Effector memory CD8-positive, alpha-beta T cell (primary cell): ENCODE data around the gene SART3.

ENCODE experiments used
- ATAC-seq: fragments of 150-1000 bp; cut with Tn5 transposase; replicated peaks from 2 replicates; pipeline ENCODE4 v1.10.0; 2021; ENCODE audit warnings: mild to moderate bottlenecking, moderate library complexity
- DNase-seq, 3 experiments: peaks; one replicate each; pipeline ENCODE4 v3.0.0; 2021
- H3K27ac Mint-ChIP-seq, 2 donors: one replicate each; pipeline ENCODE4 v1.8.0; 2022; ENCODE audit warnings: mild to moderate bottlenecking in 2 of 2, mixed read lengths in 2 of 2, moderate library complexity in 2 of 2
- H3K27me3 Mint-ChIP-seq, 2 donors: one replicate each; pipeline ENCODE4 v1.8.0; 2022; ENCODE audit warnings: mixed read lengths in 2 of 2
- H3K36me3 Mint-ChIP-seq: one replicate; pipeline ENCODE4 v1.8.0; 2022; ENCODE audit warnings: mild to moderate bottlenecking, moderate library complexity, mixed read lengths; ENCODE audit not compliant: insufficient read depth
- H3K4me1 Mint-ChIP-seq, 2 donors: one replicate each; pipeline ENCODE4 v1.8.0; 2022; ENCODE audit warnings: low read depth in 2 of 2, mixed read lengths in 2 of 2
- H3K4me3 Mint-ChIP-seq, 2 donors: one replicate each; pipeline ENCODE4 v1.8.0; 2022; ENCODE audit warnings: mild to moderate bottlenecking in 2 of 2, mixed read lengths in 2 of 2, moderate library complexity in 2 of 2
- H3K9me3 Mint-ChIP-seq, 2 donors: one replicate each; pipeline ENCODE4 v1.8.0; 2022; ENCODE audit warnings: mixed read lengths in 2 of 2
- total RNA-seq, 9 experiments: gene quantifications; one replicate each; lab custom pipeline; 2026; lab: John Stamatoyannopoulos, UW

SART3 gene, protein sequence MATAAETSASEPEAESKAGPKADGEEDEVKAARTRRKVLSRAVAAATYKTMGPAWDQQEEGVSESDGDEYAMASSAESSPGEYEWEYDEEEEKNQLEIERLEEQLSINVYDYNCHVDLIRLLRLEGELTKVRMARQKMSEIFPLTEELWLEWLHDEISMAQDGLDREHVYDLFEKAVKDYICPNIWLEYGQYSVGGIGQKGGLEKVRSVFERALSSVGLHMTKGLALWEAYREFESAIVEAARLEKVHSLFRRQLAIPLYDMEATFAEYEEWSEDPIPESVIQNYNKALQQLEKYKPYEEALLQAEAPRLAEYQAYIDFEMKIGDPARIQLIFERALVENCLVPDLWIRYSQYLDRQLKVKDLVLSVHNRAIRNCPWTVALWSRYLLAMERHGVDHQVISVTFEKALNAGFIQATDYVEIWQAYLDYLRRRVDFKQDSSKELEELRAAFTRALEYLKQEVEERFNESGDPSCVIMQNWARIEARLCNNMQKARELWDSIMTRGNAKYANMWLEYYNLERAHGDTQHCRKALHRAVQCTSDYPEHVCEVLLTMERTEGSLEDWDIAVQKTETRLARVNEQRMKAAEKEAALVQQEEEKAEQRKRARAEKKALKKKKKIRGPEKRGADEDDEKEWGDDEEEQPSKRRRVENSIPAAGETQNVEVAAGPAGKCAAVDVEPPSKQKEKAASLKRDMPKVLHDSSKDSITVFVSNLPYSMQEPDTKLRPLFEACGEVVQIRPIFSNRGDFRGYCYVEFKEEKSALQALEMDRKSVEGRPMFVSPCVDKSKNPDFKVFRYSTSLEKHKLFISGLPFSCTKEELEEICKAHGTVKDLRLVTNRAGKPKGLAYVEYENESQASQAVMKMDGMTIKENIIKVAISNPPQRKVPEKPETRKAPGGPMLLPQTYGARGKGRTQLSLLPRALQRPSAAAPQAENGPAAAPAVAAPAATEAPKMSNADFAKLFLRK
- 91.2 to 177 (median 152) reads per million in 9 experiments for total RNA-seq

DNA sequence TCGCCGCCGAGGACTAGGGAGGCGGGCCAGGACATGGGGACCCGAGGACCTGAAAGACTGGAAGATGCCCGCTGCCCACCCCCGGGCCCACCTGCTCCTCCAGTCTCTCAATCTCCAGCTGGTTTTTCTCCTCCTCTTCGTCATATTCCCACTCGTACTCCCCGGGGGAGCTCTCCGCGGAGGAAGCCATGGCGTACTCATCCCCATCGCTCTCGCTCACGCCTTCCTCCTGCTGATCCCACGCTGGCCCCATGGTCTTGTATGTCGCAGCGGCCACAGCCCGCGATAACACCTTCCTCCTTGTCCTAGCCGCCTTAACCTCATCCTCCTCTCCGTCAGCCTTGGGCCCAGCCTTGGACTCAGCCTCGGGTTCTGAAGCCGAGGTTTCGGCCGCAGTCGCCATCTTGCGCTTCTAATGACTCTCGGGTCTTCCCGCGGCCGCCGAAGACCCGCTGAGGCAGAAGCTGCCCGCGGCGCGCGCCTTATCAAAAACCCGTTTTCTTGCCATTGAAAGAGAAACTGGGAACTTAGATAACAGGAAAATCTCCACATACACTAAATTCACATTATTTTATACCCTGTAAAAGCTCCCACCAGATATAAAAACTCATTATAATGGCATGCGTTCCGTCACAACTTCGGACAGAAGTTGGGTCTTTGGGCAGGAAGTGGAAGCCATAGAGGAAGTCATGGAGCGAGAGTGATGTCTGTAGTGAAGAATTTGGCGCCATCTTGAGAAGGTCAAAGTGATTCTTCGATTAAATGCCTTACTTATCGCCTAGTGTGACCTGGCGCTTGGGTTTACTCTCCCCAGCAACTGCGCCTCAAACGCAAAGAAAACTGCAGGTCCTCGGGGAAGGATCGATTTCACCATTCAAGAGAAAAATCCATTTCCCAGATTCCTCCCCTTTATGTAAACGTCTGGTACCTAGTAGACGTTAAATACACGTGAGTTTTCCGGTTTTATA lies at the start of gene SART3:
TSS of gene SART3 (minus strand) at position 422 of the 968 bp plus-strand sequence. CDS start at position 403, 19 bp downstream.
- Mint-ChIP-seq H3K27me3 (no peaks in the 10 kb centered on the region), H3K4me3 (peak within 1 kb of the TSS; percentile 96 to 98), H3K9me3 (no peaks in the 10 kb centered on the region), H3K27ac (peak within 1 kb of the TSS; percentile 98 to 99), H3K36me3 (peaks cover 76% of the 10 kb centered on the region), H3K4me1 (peaks cover 44 to 47% of the 10 kb centered on the region in 2 donors)
- DNase-seq: peak; percentile 76 to 85 (median 77)
- peak; percentile 54 for ATAC-seq

GRCh38 chr12:108610336-108610815 lies 49.4 kb upstream of the SART3 start:
- no peak overlapping the region for H3K4me3 Mint-ChIP-seq
- no peak for ATAC-seq

DNA sequence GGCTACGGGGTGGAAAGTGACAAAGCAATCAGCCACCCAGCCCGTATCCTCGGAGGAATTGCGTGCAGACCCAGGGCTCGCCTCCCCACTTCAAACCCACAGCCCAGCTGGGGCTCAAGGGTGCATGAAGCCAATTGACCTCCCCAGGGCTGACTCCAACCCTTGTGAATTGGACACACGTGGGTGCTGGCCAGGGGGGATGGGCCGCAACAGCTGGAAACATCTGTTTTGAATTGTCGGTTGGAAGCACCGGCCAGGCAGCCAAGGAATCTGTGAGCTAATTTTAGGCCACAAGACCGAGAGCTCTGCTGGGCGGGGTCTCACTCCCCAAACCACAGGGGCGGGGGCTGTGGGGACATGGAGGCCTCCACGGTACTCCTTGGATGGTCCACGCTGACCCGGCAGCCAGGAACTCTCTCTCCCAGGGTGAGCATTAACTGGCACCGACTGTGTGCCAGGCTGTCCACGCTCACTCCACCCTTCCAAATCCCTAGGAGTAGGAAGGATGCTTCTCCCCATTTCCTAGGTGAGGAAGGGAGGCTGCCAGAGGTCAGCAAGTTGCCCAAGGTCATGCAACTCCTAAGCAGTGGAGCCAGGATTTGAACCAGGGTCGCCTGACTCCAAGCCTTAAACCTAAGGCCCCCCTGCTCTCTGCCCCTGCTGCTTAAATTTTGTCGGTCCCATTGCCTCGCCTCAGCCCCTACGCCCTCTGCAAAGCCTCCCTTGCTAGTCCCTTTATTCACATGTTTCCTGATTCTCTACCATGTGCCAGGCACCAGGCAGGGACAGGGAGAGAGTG lies 48.8 kb upstream of the SART3 start:
- ATAC-seq (no peak), DNase-seq (no peak)
- H3K27me3 Mint-ChIP-seq: no peaks in the 10 kb centered on the region
- no peak overlapping the region for H3K4me3 Mint-ChIP-seq
- H3K36me3 Mint-ChIP-seq: peaks cover 13% of the 10 kb centered on the region
- peak overlapping the region in 1 of 2 donors; percentile 19 for H3K27ac Mint-ChIP-seq
- H3K9me3 Mint-ChIP-seq: no peaks in the 10 kb centered on the region
- peaks cover 13 to 18% of the 10 kb centered on the region in 2 donors for H3K4me1 Mint-ChIP-seq

More at GRCh38 chr12:108610336-108610815, 49.4 kb upstream of the SART3 start:
- no peaks in the 10 kb centered on the region for H3K27me3 Mint-ChIP-seq
- peaks cover 10% of the 10 kb centered on the region for H3K36me3 Mint-ChIP-seq
- peak overlapping the region in 1 of 2 donors; percentile 19 for H3K27ac Mint-ChIP-seq
- H3K4me1 Mint-ChIP-seq: peaks cover 13 to 21% of the 10 kb centered on the region in 2 donors
- H3K9me3 Mint-ChIP-seq: no peaks in the 10 kb centered on the region
- no peak for DNase-seq

DNA sequence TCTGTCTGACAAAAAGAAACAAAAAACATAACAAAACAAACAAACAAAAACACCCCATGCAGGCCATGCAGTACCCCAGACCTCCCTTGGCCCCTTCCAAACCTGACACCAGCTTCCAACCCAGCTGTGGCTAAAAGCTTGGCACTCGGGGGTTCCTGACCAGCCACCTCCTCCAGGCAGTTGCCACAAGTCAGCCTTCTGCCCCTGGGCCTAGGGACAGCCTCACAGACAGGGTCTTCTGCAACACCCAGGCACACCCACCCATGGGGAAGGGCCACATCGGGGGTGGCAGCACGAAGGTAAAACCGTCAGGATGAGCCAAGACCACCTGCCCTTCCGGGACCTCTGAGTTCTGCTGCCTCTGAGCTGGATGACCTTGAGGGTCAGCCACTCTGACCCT lies 47.6 kb upstream of the SART3 start:
- H3K27me3 Mint-ChIP-seq: no peaks in the 10 kb centered on the region

DNA sequence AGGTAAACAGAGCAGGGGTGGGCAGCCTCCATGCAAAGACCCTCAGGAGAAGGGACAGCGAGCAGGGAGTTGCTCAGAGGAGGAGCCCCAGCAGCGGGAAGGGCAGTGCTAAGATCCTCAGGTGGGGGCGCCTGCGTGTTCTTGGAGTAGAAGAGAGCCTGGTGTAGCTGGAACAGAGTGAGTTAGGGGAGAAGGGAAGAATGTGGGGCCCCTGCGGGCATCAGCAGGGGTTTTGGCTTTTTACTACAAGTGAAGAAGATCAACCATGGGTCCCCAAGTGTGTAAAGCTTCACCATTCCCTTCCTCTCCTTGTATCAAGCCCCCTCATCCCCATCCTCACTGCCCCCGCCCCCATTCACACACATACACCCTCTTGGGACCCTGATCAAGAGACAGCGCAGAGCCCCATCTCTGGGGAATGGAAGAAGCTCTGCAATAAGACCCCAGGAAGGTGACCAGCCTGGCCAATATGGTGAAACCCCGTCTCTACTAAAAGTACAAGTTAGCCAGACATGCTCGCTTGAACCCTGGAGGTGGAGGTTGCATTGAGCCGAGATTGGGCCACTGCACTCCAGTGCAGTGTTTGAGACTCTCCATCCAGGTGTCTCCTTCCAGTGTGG lies 47.1 kb upstream of the SART3 start:
- Mint-ChIP-seq H3K4me1 (peaks cover 7 to 10% of the 10 kb centered on the region in 2 donors), H3K27me3 (no peaks in the 10 kb centered on the region), H3K9me3 (no peaks in the 10 kb centered on the region), H3K27ac (no peak overlapping the region), H3K4me3 (no peak overlapping the region), H3K36me3 (peaks cover 12% of the 10 kb centered on the region)
- ATAC-seq: no peak
- no peak for DNase-seq

More for the DNA sequence above, 47.6 kb upstream of the SART3 start:
- DNase-seq (no peak), ATAC-seq (no peak)
- no peaks in the 10 kb centered on the region for H3K9me3 Mint-ChIP-seq
- H3K27ac Mint-ChIP-seq: no peak overlapping the region
- peaks cover 14% of the 10 kb centered on the region for H3K36me3 Mint-ChIP-seq
- H3K4me3 Mint-ChIP-seq: no peak overlapping the region
- peaks cover 9 to 13% of the 10 kb centered on the region in 2 donors for H3K4me1 Mint-ChIP-seq

DNA sequence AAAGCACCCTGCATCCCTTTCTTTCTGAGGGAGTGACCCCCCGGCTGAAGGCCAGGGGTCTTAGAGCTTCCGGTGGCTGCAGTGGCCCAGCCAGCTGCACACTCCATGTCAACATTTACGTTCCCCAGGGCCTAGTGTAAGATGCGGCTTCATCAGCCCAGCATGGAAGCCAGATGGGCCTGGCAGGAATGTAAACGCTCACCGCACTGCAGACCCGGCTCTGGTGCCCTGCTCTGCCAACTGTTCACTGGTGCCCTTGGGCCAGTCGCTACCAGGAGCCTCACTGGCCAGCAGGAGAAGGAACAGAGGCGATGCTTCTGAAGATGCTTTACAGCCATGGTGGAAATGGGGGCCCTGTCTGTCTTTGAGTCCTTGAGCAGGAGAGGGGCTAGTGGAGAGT lies 45.5 kb upstream of the SART3 start:
- Mint-ChIP-seq H3K9me3 (no peaks in the 10 kb centered on the region), H3K27me3 (no peaks in the 10 kb centered on the region), H3K4me1 (peaks cover 0 to under 1% of the 10 kb centered on the region in 2 donors), H3K36me3 (peaks cover 12% of the 10 kb centered on the region), H3K4me3 (no peak overlapping the region), H3K27ac (peak overlapping the region in 1 of 2 donors; percentile 65)
- ATAC-seq (no peak), DNase-seq (no peak)

- Mint-ChIP-seq H3K36me3 (peaks cover 12% of the 10 kb centered on the region), H3K4me3 (peak overlapping the region in 1 of 2 donors; percentile 34), H3K27ac (peak overlapping the region; percentile 59 to 65), H3K4me1 (no peaks in the 10 kb centered on the region), H3K9me3 (no peaks in the 10 kb centered on the region), H3K27me3 (no peaks in the 10 kb centered on the region)
- DNase-seq (no peak), ATAC-seq (no peak)
Measured at GRCh38 chr12:108605690-108606406, 44.9 kb upstream of the SART3 start.

- Mint-ChIP-seq H3K4me3 (peak overlapping the region in 1 of 2 donors; percentile 34), H3K9me3 (no peaks in the 10 kb centered on the region), H3K27me3 (no peaks in the 10 kb centered on the region), H3K4me1 (no peaks in the 10 kb centered on the region), H3K36me3 (peaks cover 12% of the 10 kb centered on the region), H3K27ac (peak overlapping the region; percentile 59 to 65)
- ATAC-seq (no peak), DNase-seq (no peak)
Measured at GRCh38 chr12:108605000-108605689, 44.2 kb upstream of the SART3 start.

DNA sequence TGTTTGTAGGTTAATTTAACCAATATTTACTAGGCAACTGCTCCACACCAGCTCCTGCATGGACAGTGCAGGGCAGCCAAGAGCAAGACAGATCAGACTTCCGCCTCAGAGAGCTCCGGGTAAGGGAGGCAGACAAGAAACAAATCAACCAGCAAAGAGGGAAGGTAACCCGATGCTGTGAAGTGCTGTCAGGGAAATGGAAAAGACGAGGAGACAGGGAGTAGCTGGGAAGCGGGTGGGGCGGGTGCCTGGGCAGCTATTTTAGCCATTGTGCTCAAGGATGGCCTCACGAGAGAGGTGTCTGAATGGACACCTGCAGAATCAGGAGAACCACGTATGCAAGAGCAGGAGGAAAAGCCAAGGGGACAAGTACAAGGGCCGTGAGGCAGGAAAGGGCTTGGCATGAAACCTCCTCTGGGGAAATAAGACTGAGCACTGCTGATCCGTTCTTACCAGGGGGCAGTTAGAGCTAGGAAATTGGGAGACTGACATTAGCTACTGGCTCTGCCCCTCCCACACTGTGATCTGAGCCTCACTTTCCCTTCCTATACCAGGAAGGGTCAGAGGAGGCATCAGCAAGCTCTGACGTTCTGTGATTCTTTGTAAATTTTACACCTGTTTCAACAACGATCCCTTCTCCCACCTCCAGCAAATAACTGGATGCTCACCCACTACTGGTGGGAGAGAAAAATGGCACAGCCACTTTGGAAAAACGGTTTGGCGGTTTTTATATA lies 43.4 kb upstream of the SART3 start:
- no peaks in the 10 kb centered on the region for H3K9me3 Mint-ChIP-seq
- H3K27ac Mint-ChIP-seq: peak overlapping the region in 1 of 2 donors; percentile 65
- H3K36me3 Mint-ChIP-seq: peaks cover 14% of the 10 kb centered on the region
- H3K4me3 Mint-ChIP-seq: no peak overlapping the region
- ATAC-seq: no peak
- H3K27me3 Mint-ChIP-seq: no peaks in the 10 kb centered on the region
- H3K4me1 Mint-ChIP-seq: no peaks in the 10 kb centered on the region
- no peak for DNase-seq

DNA sequence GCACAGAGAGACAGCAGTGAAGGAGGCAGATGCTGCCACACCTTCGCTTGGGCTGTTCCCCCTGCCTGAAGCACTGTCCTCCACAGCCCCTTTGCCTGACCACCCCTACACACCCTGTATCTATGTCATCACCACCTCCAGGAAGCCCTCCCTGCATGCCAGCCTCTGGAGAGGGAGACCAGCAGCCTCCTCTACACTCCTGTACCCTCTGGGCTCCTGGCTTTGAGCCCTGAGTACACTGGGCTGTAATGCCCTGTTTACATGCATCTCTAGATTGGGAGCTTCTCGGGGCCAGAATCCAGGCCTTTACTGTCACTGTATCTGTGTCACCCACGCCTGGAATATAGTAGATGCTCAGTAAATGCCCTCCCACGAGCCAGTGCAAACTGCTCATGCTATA lies 42.8 kb upstream of the SART3 start:
- Mint-ChIP-seq H3K4me1 (no peaks in the 10 kb centered on the region), H3K4me3 (no peak overlapping the region), H3K27me3 (no peaks in the 10 kb centered on the region), H3K9me3 (no peaks in the 10 kb centered on the region), H3K36me3 (peaks cover 14% of the 10 kb centered on the region), H3K27ac (no peak overlapping the region)
- ATAC-seq (no peak), DNase-seq (no peak)
